ENCODE results near the gene HSD17B1.

The HSD17B1 gene

GRCh38 chr17:42581744-42582270 lies 29.1 kb downstream of the HSD17B1 start:
- peaks cover 67% of the 10 kb centered on the region for H3K36me3 Mint-ChIP-seq (ENCODE audit: insufficient read depth)
- DNase-seq (ENCODE audit: low spot score in 2 of 2) (no peak), ATAC-seq (replicated peaks; ENCODE audit: extremely low read depth, poor library complexity, severe bottlenecking) (no peak)
- H3K27me3 Mint-ChIP-seq: no peaks in the 10 kb centered on the region
- H3K4me1 Mint-ChIP-seq: peaks cover 22% of the 10 kb centered on the region
- no peak overlapping the region for H3K27ac Mint-ChIP-seq (ENCODE audit: low read depth)
- no peaks in the 10 kb centered on the region for H3K9me3 Mint-ChIP-seq
- no peak overlapping the region for H3K4me3 Mint-ChIP-seq

- ATAC-seq (replicated peaks; ENCODE audit: extremely low read depth, poor library complexity, severe bottlenecking) (no peak), DNase-seq (ENCODE audit: low spot score in 2 of 2) (no peak)
- Mint-ChIP-seq H3K36me3 (ENCODE audit: insufficient read depth) (peaks cover 82% of the 10 kb centered on the region), H3K4me1 (peaks cover 8% of the 10 kb centered on the region), H3K4me3 (no peak overlapping the region), H3K27ac (ENCODE audit: low read depth) (no peak overlapping the region), H3K27me3 (no peaks in the 10 kb centered on the region), H3K9me3 (no peaks in the 10 kb centered on the region)
Observed at GRCh38 chr17:42584880-42585279, 32.2 kb downstream of the HSD17B1 start.

GRCh38 chr17:42585353-42585752 lies 32.6 kb downstream of the HSD17B1 start:
- H3K36me3 Mint-ChIP-seq (ENCODE audit: insufficient read depth): peaks cover 82% of the 10 kb centered on the region
- ATAC-seq (replicated peaks; ENCODE audit: extremely low read depth, poor library complexity, severe bottlenecking): no peak
- no peaks in the 10 kb centered on the region for H3K27me3 Mint-ChIP-seq
- H3K9me3 Mint-ChIP-seq: no peaks in the 10 kb centered on the region
- H3K4me3 Mint-ChIP-seq: no peak overlapping the region
- no peak for DNase-seq (ENCODE audit: low spot score in 2 of 2)
- no peak overlapping the region for H3K27ac Mint-ChIP-seq (ENCODE audit: low read depth)
- peaks cover 8% of the 10 kb centered on the region for H3K4me1 Mint-ChIP-seq

DNA sequence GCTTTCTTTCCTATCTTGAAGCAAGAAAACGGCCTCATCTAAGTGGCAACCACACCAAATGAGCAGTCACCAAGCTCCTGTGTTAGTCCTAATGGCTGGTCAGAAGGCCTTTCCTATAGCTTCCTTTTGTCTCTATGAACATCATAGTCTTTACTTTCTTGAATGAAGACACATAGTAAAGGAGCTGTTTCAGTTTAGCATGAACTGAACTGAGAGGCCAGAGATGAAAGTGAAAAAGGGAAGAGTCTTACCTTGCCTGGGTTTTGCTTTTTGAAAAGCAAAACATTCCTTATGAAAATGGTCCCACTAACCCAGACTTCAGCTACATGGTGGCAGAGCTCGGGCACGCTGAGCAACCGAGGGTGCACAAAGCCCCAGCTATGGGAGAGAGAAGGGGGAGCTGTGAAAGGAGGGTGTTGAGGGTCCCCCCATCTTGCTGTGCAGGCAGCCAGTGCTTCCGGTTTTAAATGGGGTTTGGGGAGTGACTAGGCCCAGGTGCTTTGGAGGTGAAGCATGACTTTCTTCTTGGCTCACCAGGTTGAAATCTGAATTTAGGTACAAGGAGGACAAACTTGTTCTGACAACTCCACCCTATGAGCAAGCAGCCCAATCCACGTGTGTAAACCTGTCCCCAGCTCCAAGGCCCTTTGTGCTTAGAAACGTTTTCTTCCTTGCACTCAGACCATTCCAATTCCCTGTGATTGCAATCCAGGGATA lies 33.9 kb downstream of the HSD17B1 start:
- peaks cover 9% of the 10 kb centered on the region for H3K4me1 Mint-ChIP-seq
- H3K4me3 Mint-ChIP-seq: no peak overlapping the region
- no peak for ATAC-seq (replicated peaks; ENCODE audit: extremely low read depth, poor library complexity, severe bottlenecking)
- peak overlapping the region; percentile 77 for H3K27ac Mint-ChIP-seq (ENCODE audit: low read depth)
- DNase-seq (ENCODE audit: low spot score in 2 of 2): no peak
- peaks cover 82% of the 10 kb centered on the region for H3K36me3 Mint-ChIP-seq (ENCODE audit: insufficient read depth)
- no peaks in the 10 kb centered on the region for H3K27me3 Mint-ChIP-seq
- no peaks in the 10 kb centered on the region for H3K9me3 Mint-ChIP-seq

DNA sequence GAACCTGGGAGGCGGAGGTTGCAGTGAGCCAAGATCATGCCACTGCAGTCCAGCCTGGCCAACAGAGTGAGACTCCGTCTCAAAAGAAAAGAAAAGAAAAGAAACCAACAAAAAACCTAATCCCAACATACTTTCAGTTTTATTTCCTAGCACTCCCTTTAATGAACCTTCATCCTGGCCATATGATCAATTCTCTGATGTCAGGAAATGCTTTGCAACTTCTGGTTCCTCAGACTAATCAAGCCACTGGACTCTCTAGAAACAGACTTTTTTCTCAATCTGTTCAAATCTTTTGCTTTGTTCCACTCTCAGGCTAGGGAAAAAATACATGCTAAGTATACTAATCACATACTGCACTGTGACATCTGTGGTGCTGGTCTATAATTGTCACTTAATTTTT lies 38.2 kb downstream of the HSD17B1 start:
- Mint-ChIP-seq H3K36me3 (ENCODE audit: insufficient read depth) (peaks cover 73% of the 10 kb centered on the region), H3K27ac (ENCODE audit: low read depth) (no peak overlapping the region), H3K4me3 (no peak overlapping the region), H3K4me1 (peaks cover 13% of the 10 kb centered on the region), H3K9me3 (no peaks in the 10 kb centered on the region), H3K27me3 (no peaks in the 10 kb centered on the region)
- no peak for ATAC-seq (replicated peaks; ENCODE audit: extremely low read depth, poor library complexity, severe bottlenecking)
- DNase-seq (ENCODE audit: low spot score in 2 of 2): no peak

- H3K4me3 Mint-ChIP-seq: no peak overlapping the region
- no peak for DNase-seq (ENCODE audit: low spot score in 2 of 2)
- peaks cover 69% of the 10 kb centered on the region for H3K36me3 Mint-ChIP-seq (ENCODE audit: insufficient read depth)
- no peak overlapping the region for H3K27ac Mint-ChIP-seq (ENCODE audit: low read depth)
- peaks cover 16% of the 10 kb centered on the region for H3K4me1 Mint-ChIP-seq
- ATAC-seq (replicated peaks; ENCODE audit: extremely low read depth, poor library complexity, severe bottlenecking): no peak
- no peaks in the 10 kb centered on the region for H3K9me3 Mint-ChIP-seq
- H3K27me3 Mint-ChIP-seq: no peaks in the 10 kb centered on the region
Observed at GRCh38 chr17:42591411-42591810, 38.7 kb downstream of the HSD17B1 start.

DNA sequence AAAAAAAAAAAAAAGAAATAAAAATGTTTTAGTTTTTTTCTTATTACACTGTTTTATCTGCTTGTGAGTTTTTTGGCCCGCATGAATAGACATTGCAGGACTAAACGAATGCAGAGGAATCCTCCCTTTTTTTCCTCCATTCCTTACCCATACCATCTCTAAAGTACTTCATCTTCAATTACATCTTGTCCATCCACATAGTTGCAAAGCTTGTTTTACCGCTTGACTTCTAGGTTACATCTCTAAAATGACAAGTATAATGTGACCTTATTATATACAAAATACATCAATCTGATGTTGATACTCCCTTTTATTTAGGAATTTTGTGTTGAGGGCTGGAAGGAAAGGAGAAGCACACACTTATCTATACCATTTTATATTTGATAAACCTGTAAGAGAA lies 43.7 kb downstream of the HSD17B1 start:
- Mint-ChIP-seq H3K4me1 (peaks cover 17% of the 10 kb centered on the region), H3K27me3 (no peaks in the 10 kb centered on the region), H3K9me3 (no peaks in the 10 kb centered on the region), H3K4me3 (no peak overlapping the region), H3K36me3 (ENCODE audit: insufficient read depth) (peaks cover 53% of the 10 kb centered on the region), H3K27ac (ENCODE audit: low read depth) (no peak overlapping the region)
- ATAC-seq (replicated peaks; ENCODE audit: extremely low read depth, poor library complexity, severe bottlenecking) (no peak), DNase-seq (ENCODE audit: low spot score in 2 of 2) (no peak)

DNA sequence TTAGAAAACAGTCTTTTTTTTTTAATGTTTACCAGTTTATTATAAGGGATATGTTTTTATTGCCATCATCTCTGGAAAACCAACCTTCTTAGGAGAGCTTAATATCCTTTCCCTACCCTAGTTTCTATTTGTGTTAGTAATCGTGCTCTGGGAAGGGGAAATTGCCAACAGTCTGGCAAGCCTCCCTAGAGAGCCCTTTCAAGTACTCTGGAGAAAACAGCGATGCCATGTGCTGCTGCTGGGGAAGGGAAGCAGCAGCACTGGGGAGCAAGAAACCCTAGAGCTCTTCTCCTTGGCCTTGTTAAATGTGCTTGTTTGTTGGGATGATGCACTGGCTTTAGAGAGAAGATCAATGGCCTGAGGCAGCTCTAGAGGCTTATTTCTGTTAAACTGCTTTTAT lies 46.2 kb downstream of the HSD17B1 start:
- ATAC-seq (replicated peaks; ENCODE audit: extremely low read depth, poor library complexity, severe bottlenecking) (no peak), DNase-seq (ENCODE audit: low spot score in 2 of 2) (no peak)
- Mint-ChIP-seq H3K27ac (ENCODE audit: low read depth) (no peak overlapping the region), H3K4me1 (peaks cover 28% of the 10 kb centered on the region), H3K4me3 (no peak overlapping the region), H3K36me3 (ENCODE audit: insufficient read depth) (peaks cover 51% of the 10 kb centered on the region), H3K9me3 (no peaks in the 10 kb centered on the region), H3K27me3 (no peaks in the 10 kb centered on the region)

- Mint-ChIP-seq H3K4me3 (peak overlapping the region; percentile 7), H3K27ac (ENCODE audit: low read depth) (peak overlapping the region; percentile 22), H3K36me3 (ENCODE audit: insufficient read depth) (peaks cover 40% of the 10 kb centered on the region), H3K27me3 (no peaks in the 10 kb centered on the region), H3K4me1 (peaks cover 55% of the 10 kb centered on the region), H3K9me3 (no peaks in the 10 kb centered on the region)
- ATAC-seq (replicated peaks; ENCODE audit: extremely low read depth, poor library complexity, severe bottlenecking): no peak
- DNase-seq (ENCODE audit: low spot score in 2 of 2): no peak
Observed at GRCh38 chr17:42603318-42603717, 50.6 kb downstream of the HSD17B1 start.
